Activated CD8-positive, alpha-beta T cell treated with anti-CD3 and anti-CD28 coated beads for 36 hours (primary cell): ENCODE data around the gene GABBR2. TPM values are rescaled to one million over a fixed set of nuclear protein-coding genes. Genes with fewer than 3 reads are reported as not detected.

Source experiments
- ATAC-seq: fragments of 200-7000 bp; cut with Tn5 transposase; one replicate; pipeline ENCODE4 v1.10.0; 2021; ENCODE audit warnings: mild to moderate bottlenecking, moderate library complexity
- CTCF ChIA-PET: fragments of 350-600 bp; sonication (Branson Sonifier 250); formaldehyde crosslinking; loops from one replicate; lab custom pipeline; 2021; ENCODE audit warnings: antibody characterized with exemption; lab: Charles Lee
- POLR2A ChIA-PET: fragments of 350-600 bp; sonication (Branson Sonifier 250); formaldehyde crosslinking; loops from one replicate; lab custom pipeline; 2021; ENCODE audit warnings: antibody characterized with exemption; lab: Charles Lee
- DNase-seq: peaks from one replicate; pipeline ENCODE4 v3.0.0-alpha.2; 2020
- H3K27ac Mint-ChIP-seq: one replicate; pipeline ENCODE4 v1.8.0; 2021; ENCODE audit warnings: mild to moderate bottlenecking, mixed read lengths
- H3K27me3 Mint-ChIP-seq: one replicate; pipeline ENCODE4 v1.8.0; 2021; ENCODE audit warnings: mixed read lengths
- H3K36me3 Mint-ChIP-seq: one replicate; pipeline ENCODE4 v1.8.0; 2021; ENCODE audit warnings: low read depth, mixed read lengths
- H3K4me1 Mint-ChIP-seq: one replicate; pipeline ENCODE4 v1.8.0; 2021; ENCODE audit warnings: low read depth, mixed read lengths
- H3K4me3 Mint-ChIP-seq: one replicate; pipeline ENCODE4 v1.8.0; 2021; ENCODE audit warnings: mild to moderate bottlenecking, moderate library complexity, mixed read lengths
- H3K9me3 Mint-ChIP-seq: one replicate; pipeline ENCODE4 v1.8.0; 2021; ENCODE audit warnings: mixed read lengths
- CTCF ChIP-seq: fragments of 200-600 bp; IDR thresholded peaks from one replicate; pipeline ENCODE4 v1.8.0; 2022; ENCODE audit warnings: antibody characterized with exemption, mild to moderate bottlenecking
- intact Hi-C: fragments of 100-400 bp; cut with micrococcal nuclease; formaldehyde crosslinking; loops from one replicate; pipeline ENCODE4 v1.10.0; 2022
- total RNA-seq, 2 experiments: library from RNA; stranded (reverse); gene quantifications; one replicate each; pipeline ENCODE4 v1.2.3, GENCODE V29; 2021

GABBR2 gene
- total RNA-seq, 2 experiments from 2014 or later = not detected

- ATAC-seq = no peak
- CTCF ChIA-PET = interaction anchor here (0.5 to 6.0 kb wide), 15 partner anchors 9 to 478 kb away, joined by 3 to 41 read pairs (median 3); no protein-coding TSS in a partner anchor
- Mint-ChIP-seq H3K27ac (no peak overlapping the region), H3K4me1 (no peaks in the 10 kb centered on the region), H3K9me3 (no peaks in the 10 kb centered on the region), H3K4me3 (no peak overlapping the region), H3K27me3 (no peaks in the 10 kb centered on the region), H3K36me3 (no peaks in the 10 kb centered on the region)
- intact Hi-C loops = loop anchor here (5.0 kb wide), 1 partner anchor 463 kb away; no protein-coding TSS in a partner anchor
- TF ChIP-seq CTCF = no peak
- POLR2A ChIA-PET = no interaction called here
- DNase-seq = no peak
Observed at GRCh38 chr9:98314381-98315066, 394.2 kb downstream of the GABBR2 start.

GRCh38 chr9:98312365-98312764 is 396.4 kb downstream of the GABBR2 start:
- DNase-seq = no peak
- POLR2A ChIA-PET = no interaction called here
- Mint-ChIP-seq H3K27ac (no peak overlapping the region), H3K27me3 (no peaks in the 10 kb centered on the region), H3K4me1 (no peaks in the 10 kb centered on the region), H3K4me3 (no peak overlapping the region), H3K36me3 (no peaks in the 10 kb centered on the region), H3K9me3 (no peaks in the 10 kb centered on the region)
- TF ChIP-seq CTCF = no peak
- no peak for ATAC-seq
- CTCF ChIA-PET = no interaction called here
- intact Hi-C loops = no loop called here

GRCh38 chr9:98311541-98311940 is 397.2 kb downstream of the GABBR2 start:
- ATAC-seq (no peak), DNase-seq (no peak)
- POLR2A ChIA-PET = no interaction called here
- CTCF ChIA-PET = no interaction called here
- Mint-ChIP-seq H3K9me3 (no peaks in the 10 kb centered on the region), H3K36me3 (no peaks in the 10 kb centered on the region), H3K27ac (no peak overlapping the region), H3K4me3 (no peak overlapping the region), H3K4me1 (no peaks in the 10 kb centered on the region), H3K27me3 (no peaks in the 10 kb centered on the region)
- intact Hi-C loops = no loop called here
- TF ChIP-seq CTCF = no peak

GRCh38 chr9:98310752-98311392 is 397.9 kb downstream of the GABBR2 start:
- H3K36me3 Mint-ChIP-seq = no peaks in the 10 kb centered on the region
- H3K4me3 Mint-ChIP-seq = no peak overlapping the region
- no peak overlapping the region for H3K27ac Mint-ChIP-seq
- TF ChIP-seq CTCF = no peak
- no peaks in the 10 kb centered on the region for H3K4me1 Mint-ChIP-seq
- no peaks in the 10 kb centered on the region for H3K27me3 Mint-ChIP-seq
- ATAC-seq (no peak), DNase-seq (no peak)
- intact Hi-C loops = no loop called here
- no peaks in the 10 kb centered on the region for H3K9me3 Mint-ChIP-seq
- POLR2A ChIA-PET = no interaction called here
- CTCF ChIA-PET = no interaction called here
